ENCODE results near the gene G6PC2. TPM values are rescaled to one million over a fixed set of nuclear protein-coding genes. Genes with fewer than 3 reads are reported as not detected.

The G6PC2 gene
- total and polyA plus RNA-seq, 2 of the 8 experiments (the other 6 are each of a cell fraction or from before 2014, with no cell fraction given) = not detected

DNA sequence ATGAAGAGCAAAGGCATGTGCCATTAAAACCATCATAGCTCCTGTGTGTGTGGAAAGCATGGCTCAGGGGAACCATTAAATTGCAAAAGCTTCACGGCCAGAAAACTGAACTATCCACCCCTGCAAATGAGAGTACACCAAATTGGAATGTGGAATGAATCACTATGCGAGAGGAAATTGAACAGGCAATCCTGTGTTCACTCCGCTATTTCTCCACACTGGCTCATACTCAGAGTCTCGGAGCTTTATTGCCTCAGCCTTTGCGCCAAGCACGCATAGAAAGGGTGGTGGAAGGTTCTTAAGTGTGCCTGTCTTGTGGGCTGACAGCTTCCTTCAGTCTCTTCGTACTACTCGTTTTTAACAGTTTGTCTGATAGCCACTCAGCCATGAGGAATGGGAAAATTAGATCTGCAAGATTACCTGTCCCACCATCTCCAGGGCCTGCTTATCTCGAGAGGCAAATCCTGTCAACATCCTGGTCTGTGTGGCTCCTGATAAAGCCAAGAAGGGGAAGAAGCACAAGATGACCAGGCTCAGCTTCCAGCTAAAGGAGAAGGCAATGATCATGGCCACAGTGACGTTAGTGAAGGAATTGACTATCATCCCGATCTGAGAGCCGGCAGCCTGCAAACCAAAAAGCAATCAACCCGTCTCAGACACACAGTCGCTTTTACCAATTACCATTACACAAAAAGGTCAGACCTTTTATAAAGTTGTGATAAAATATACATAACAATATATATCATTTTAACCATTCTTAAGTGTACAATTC lies 34.9 kb downstream of the G6PC2 start:
- Histone ChIP-seq H3K36me3 (ENCODE audit: control insufficient read depth in 2 of 4, insufficient read depth in 4 of 4, low read length in 3 of 4) (no peaks in the 10 kb centered on the region; a peak in 1 of 8 replicates), H2AK5ac (ENCODE audit: low read depth, low read length) (no peak overlapping the region), H3K4ac (replicated peaks; ENCODE audit: insufficient read length, low read depth, low read length) (no peak overlapping the region), H3K23ac (ENCODE audit: insufficient read length) (no peak overlapping the region), H2BK5ac (ENCODE audit: low read depth, low read length) (no peak overlapping the region), H4K5ac (ENCODE audit: insufficient read length, low read depth, low read length) (no peak overlapping the region), H3K9me3 (ENCODE audit: insufficient read depth in 2 of 2, low read depth in 1 of 2, low read length in 1 of 2) (no peaks in the 10 kb centered on the region), H3K79me2 (ENCODE audit: control insufficient read depth in 1 of 2, insufficient read depth in 2 of 2, low read length in 2 of 2) (no peaks in the 10 kb centered on the region), H2AFZ (ENCODE audit: low read length) (peak overlapping the region; percentile 89), H3K4me1 (replicated peaks in 1 of 4; ENCODE audit: control insufficient read depth in 3 of 4, insufficient read depth in 4 of 4, low read length in 3 of 4) (no peaks in the 10 kb centered on the region), H3K9ac (replicated peaks in 1 of 4; ENCODE audit: extremely low read depth in 1 of 4, low read depth in 3 of 4, low read length in 3 of 4) (no peak overlapping the region), H3K27ac (ENCODE audit: low read depth, low read length) (no peak overlapping the region), H2BK15ac (ENCODE audit: low read length) (no peak overlapping the region), H2BK120ac (replicated peaks; ENCODE audit: low read depth, low read length) (no peak overlapping the region), H3K4me2 (ENCODE audit: insufficient read depth in 1 of 2, low read depth in 2 of 2, low read length in 2 of 2) (no peak overlapping the region), H4K20me1 (replicated peaks in 1 of 2; ENCODE audit: control insufficient read depth in 1 of 2, insufficient read depth in 2 of 2, low read length in 2 of 2) (peaks cover 0 to 1% of the 10 kb centered on the region in 2 experiments), H2BK20ac (ENCODE audit: low read length) (no peak overlapping the region), H4K91ac (replicated peaks; ENCODE audit: insufficient read length, low read length) (no peak overlapping the region), H3K23me2 (ENCODE audit: low read depth, low read length) (no peaks in the 10 kb centered on the region), H3K79me1 (ENCODE audit: low read depth, low read length) (no peaks in the 10 kb centered on the region), H3K4me3 (ENCODE audit: extremely low read depth in 1 of 4, insufficient read depth in 2 of 4, low read depth in 3 of 4, low read length in 4 of 4) (no peak overlapping the region), H3K56ac (replicated peaks; ENCODE audit: insufficient read length, low read depth, low read length) (no peak overlapping the region), H4K8ac (ENCODE audit: extremely low read depth, insufficient read depth, low read length) (no peak overlapping the region), H3K27me3 (replicated peaks in 1 of 4; ENCODE audit: control insufficient read depth in 3 of 4, extremely low read depth in 1 of 4, insufficient read depth in 3 of 4, low read length in 3 of 4) (no peaks in the 10 kb centered on the region), H2BK12ac (ENCODE audit: low read depth, low read length) (no peak overlapping the region; the same call in 1 of the 2 replicates), H3K18ac (ENCODE audit: extremely low read depth, low read length) (no peak overlapping the region), H3K14ac (ENCODE audit: insufficient read length) (no peak overlapping the region)
- no peak for FAIRE-seq
- TF ChIP-seq POLR2AphosphoS5 (IDR thresholded peaks at IDR 0.05; ENCODE audit: low read depth, low read length) (no peak), HDAC6 (IDR thresholded peaks at IDR 0.05; ENCODE audit: low read depth, low read length) (no peak), CBX8 (IDR thresholded peaks at IDR 0.05; ENCODE audit: borderline replicate concordance, low read depth, low read length) (no peak), PHF8 (conservative IDR thresholded peaks at IDR 0.05; ENCODE audit: low read depth, low read length) (no peak), SUZ12 (IDR thresholded peaks at IDR 0.05; ENCODE audit: low read length) (no peak)
- TF ChIP-seq, protein P1, sequence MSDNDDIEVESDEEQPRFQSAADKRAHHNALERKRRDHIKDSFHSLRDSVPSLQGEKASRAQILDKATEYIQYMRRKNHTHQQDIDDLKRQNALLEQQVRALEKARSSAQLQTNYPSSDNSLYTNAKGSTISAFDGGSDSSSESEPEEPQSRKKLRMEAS (IDR thresholded peaks at IDR 0.05) = no peak
- no peak for DNase-seq (ENCODE audit: low read depth in 1 of 2, low spot score in 2 of 2)
- POLR2A ChIA-PET (ENCODE audit: partially characterized antibody) = no interaction called here
- CTCF ChIA-PET (ENCODE audit: partially characterized antibody) = interaction anchor here (0.6 to 3.8 kb wide), 3 partner anchors 12 to 56 kb away, joined by 4 to 32 read pairs (median 6); no protein-coding TSS in a partner anchor
- 90% methylated on average over 14 of the region's 14 CpGs; no CpG with 5 or more reads in 1 of the 2 experiments for WGBS, 2 experiments (ENCODE audit: extremely low coverage in 1 of 2, insufficient coverage in 1 of 2, insufficient read length in 1 of 2, insufficient replicate concordance in 2 of 2, low coverage in 1 of 2, low lambda C conversion rate in 2 of 2, missing lambda C conversion rate in 1 of 2)
